ENCODE results near the gene NPEPL1. TPM values are rescaled to one million over a fixed set of nuclear protein-coding genes. Genes with fewer than 3 reads are reported as not detected.
A peak's percentile ranks its signal among the peaks of the same experiment; 100 is the strongest.

NPEPL1 gene
- polyA plus RNA-seq, 2 of the 4 experiments (the other 2 are of a cell fraction): 8.6 to 34.6 TPM

- FAIRE-seq (no peak), DNase-seq (ENCODE audit: low read depth in 1 of 2, low spot score in 1 of 2) (no peak), ATAC-seq (no peak)
- Histone ChIP-seq H3K4me2 (peak overlapping the region; percentile 15; the same call in 1 of the 3 replicates), H3K4me1 (peaks cover 6% of the 10 kb centered on the region; the same call in 1 of the 3 replicates), H3K4me3 (no peak overlapping the region), H3K9me3 (no peaks in the 10 kb centered on the region), H3K27ac (peak overlapping the region in 1 of 2 experiments; percentile 55; a peak in 1 of 6 replicates)
- CTCF ChIA-PET: interaction anchor here (0.6 to 1.6 kb wide), 8 partner anchors 11 to 861 kb away, joined by 3 to 7 read pairs (median 4); no protein-coding TSS in a partner anchor
- POLR2A ChIA-PET: no interaction called here
- WGBS (ENCODE audit: missing lambda C conversion rate): 34% methylated on average over 5 of the region's 5 CpGs
- TF ChIP-seq TP53 (CRISPR knock-in tag; IDR thresholded peaks at IDR 0.05) (no peak), JUNB (IDR thresholded peaks at IDR 0.05) (0 out of 2 replicates have a peak, but pooled peaks have one; percentile 24)
These were observed 47.1 kb upstream of the NPEPL1 start for GRCh38 chr20:58645412-58645968.

GRCh38 chr20:58646257-58646656, 46.3 kb upstream of the NPEPL1 start:
- no peak for ATAC-seq
- Histone ChIP-seq H3K4me1 (peaks cover 6% of the 10 kb centered on the region; the same call in 1 of the 3 replicates), H3K27ac (no peak overlapping the region; a peak in 1 of 6 replicates), H3K4me2 (no peak overlapping the region), H3K4me3 (no peak overlapping the region), H3K9me3 (no peaks in the 10 kb centered on the region)
- no peak for FAIRE-seq
- ChIA-PET POLR2A (no interaction called here), CTCF (interaction anchor here (0.9 to 3.0 kb wide), 2 partner anchors 9 to 198 kb away, joined by 5 to 10 read pairs; no protein-coding TSS in a partner anchor)
- TF ChIP-seq EP300 (IDR thresholded peaks at IDR 0.05) (no peak), TFCP2L1 (CRISPR knock-in tag; IDR thresholded peaks at IDR 0.05) (no peak), CHD2 (IDR thresholded peaks at IDR 0.05; ENCODE audit: low read length, partially characterized antibody) (no peak), CBX2 (IDR thresholded peaks at IDR 0.05; ENCODE audit: borderline replicate concordance, low read depth) (no peak), MYC (IDR thresholded peaks at IDR 0.05; ENCODE audit: borderline replicate concordance, low read length) (no peak), JUNB (IDR thresholded peaks at IDR 0.05) (no peak), BHLHE40 (IDR thresholded peaks at IDR 0.05; ENCODE audit: low read depth, low read length) (no peak), FOXS1 (CRISPR knock-in tag; IDR thresholded peaks at IDR 0.05) (no peak), ZC3H11A (IDR thresholded peaks at IDR 0.05) (no peak), RFX5 (IDR thresholded peaks at IDR 0.05) (no peak), HMGXB4 (CRISPR knock-in tag; IDR thresholded peaks at IDR 0.05; ENCODE audit: borderline replicate concordance) (no peak), ZSCAN20 (CRISPR knock-in tag; IDR thresholded peaks at IDR 0.05) (no peak), CBX8 (IDR thresholded peaks at IDR 0.05) (no peak), POLR2AphosphoS2 (conservative IDR thresholded peaks at IDR 0.05; ENCODE audit: low read length) (no peak), BCL3 (IDR thresholded peaks at IDR 0.05) (no peak)
- TF ChIP-seq, protein P1, sequence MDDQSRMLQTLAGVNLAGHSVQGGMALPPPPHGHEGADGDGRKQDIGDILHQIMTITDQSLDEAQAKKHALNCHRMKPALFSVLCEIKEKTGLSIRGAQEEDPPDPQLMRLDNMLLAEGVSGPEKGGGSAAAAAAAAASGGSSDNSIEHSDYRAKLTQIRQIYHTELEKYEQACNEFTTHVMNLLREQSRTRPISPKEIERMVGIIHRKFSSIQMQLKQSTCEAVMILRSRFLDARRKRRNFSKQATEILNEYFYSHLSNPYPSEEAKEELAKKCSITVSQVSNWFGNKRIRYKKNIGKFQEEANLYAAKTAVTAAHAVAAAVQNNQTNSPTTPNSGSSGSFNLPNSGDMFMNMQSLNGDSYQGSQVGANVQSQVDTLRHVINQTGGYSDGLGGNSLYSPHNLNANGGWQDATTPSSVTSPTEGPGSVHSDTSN (IDR thresholded peaks at IDR 0.05): no peak
- TF ChIP-seq, protein P2, sequence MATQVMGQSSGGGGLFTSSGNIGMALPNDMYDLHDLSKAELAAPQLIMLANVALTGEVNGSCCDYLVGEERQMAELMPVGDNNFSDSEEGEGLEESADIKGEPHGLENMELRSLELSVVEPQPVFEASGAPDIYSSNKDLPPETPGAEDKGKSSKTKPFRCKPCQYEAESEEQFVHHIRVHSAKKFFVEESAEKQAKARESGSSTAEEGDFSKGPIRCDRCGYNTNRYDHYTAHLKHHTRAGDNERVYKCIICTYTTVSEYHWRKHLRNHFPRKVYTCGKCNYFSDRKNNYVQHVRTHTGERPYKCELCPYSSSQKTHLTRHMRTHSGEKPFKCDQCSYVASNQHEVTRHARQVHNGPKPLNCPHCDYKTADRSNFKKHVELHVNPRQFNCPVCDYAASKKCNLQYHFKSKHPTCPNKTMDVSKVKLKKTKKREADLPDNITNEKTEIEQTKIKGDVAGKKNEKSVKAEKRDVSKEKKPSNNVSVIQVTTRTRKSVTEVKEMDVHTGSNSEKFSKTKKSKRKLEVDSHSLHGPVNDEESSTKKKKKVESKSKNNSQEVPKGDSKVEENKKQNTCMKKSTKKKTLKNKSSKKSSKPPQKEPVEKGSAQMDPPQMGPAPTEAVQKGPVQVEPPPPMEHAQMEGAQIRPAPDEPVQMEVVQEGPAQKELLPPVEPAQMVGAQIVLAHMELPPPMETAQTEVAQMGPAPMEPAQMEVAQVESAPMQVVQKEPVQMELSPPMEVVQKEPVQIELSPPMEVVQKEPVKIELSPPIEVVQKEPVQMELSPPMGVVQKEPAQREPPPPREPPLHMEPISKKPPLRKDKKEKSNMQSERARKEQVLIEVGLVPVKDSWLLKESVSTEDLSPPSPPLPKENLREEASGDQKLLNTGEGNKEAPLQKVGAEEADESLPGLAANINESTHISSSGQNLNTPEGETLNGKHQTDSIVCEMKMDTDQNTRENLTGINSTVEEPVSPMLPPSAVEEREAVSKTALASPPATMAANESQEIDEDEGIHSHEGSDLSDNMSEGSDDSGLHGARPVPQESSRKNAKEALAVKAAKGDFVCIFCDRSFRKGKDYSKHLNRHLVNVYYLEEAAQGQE (IDR thresholded peaks at IDR 0.05): no peak
- TF ChIP-seq, protein P3, sequence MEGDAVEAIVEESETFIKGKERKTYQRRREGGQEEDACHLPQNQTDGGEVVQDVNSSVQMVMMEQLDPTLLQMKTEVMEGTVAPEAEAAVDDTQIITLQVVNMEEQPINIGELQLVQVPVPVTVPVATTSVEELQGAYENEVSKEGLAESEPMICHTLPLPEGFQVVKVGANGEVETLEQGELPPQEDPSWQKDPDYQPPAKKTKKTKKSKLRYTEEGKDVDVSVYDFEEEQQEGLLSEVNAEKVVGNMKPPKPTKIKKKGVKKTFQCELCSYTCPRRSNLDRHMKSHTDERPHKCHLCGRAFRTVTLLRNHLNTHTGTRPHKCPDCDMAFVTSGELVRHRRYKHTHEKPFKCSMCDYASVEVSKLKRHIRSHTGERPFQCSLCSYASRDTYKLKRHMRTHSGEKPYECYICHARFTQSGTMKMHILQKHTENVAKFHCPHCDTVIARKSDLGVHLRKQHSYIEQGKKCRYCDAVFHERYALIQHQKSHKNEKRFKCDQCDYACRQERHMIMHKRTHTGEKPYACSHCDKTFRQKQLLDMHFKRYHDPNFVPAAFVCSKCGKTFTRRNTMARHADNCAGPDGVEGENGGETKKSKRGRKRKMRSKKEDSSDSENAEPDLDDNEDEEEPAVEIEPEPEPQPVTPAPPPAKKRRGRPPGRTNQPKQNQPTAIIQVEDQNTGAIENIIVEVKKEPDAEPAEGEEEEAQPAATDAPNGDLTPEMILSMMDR (IDR thresholded peaks at IDR 0.05): no peak
- DNase-seq (ENCODE audit: low read depth in 1 of 2, low spot score in 1 of 2): no peak
- WGBS (ENCODE audit: missing lambda C conversion rate): 94% methylated on average over 3 of the region's 3 CpGs

All from A549 (cell line).